Measurements from ENCODE around the gene PCGF3. TPM values are rescaled to one million over a fixed set of nuclear protein-coding genes. Genes with fewer than 3 reads are reported as not detected.

Gene PCGF3, protein sequence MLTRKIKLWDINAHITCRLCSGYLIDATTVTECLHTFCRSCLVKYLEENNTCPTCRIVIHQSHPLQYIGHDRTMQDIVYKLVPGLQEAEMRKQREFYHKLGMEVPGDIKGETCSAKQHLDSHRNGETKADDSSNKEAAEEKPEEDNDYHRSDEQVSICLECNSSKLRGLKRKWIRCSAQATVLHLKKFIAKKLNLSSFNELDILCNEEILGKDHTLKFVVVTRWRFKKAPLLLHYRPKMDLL
- total RNA-seq (2014; rRNA removed; shearing (Covaris generic)) = 27.1 and 34.1 TPM in 2 replicates

DNA sequence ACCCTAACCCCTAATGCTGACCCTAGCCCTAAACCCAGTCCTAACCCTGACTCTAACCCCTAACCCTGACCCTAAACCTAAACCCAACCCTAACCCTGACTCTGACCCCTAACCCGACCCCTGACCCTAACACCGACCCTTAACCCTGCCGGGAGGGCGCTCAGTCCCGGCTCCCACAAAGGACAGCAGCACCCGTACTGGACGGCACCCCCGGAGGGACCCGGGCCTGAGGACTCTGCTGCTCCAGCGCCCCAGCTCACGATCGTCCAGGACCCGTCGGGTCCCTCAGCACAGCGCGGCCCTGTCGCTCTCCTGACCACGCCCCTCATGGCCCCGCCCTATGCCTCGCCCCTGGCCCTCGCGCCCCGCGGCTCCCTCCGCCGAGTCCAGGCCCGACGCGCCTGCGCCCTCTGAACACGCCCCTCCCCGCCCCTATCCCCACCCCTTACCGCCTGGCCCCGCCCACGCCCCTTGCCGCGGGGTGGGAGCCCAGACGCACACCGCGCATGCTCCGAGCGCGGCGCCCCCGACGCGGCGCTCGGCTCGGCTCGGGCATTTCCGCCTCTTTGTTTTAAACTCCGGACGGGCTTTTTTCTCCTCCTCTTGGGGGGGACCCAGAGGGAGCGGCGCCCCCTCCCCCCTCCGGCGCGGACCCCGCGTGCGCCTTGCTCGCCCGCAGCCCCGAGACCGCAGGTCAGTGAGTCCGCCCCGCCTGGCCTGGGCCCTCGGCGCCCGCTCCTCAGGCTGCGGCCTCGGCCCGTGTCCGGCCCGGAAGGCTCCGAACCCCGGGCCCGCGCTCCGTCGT is at the start of gene PCGF3:
Gene PCGF3 (plus strand): TSS at position 555 of the 805 bp plus-strand sequence. CDS start 27,849 bp downstream, outside the sequence.
- in situ Hi-C loops (cut with HindIII; ENCODE audit: low sequenced_read_pairs) = no loop called here
- peak; percentile 94 for DNase-seq (ENCODE audit: low spot score)

DNA sequence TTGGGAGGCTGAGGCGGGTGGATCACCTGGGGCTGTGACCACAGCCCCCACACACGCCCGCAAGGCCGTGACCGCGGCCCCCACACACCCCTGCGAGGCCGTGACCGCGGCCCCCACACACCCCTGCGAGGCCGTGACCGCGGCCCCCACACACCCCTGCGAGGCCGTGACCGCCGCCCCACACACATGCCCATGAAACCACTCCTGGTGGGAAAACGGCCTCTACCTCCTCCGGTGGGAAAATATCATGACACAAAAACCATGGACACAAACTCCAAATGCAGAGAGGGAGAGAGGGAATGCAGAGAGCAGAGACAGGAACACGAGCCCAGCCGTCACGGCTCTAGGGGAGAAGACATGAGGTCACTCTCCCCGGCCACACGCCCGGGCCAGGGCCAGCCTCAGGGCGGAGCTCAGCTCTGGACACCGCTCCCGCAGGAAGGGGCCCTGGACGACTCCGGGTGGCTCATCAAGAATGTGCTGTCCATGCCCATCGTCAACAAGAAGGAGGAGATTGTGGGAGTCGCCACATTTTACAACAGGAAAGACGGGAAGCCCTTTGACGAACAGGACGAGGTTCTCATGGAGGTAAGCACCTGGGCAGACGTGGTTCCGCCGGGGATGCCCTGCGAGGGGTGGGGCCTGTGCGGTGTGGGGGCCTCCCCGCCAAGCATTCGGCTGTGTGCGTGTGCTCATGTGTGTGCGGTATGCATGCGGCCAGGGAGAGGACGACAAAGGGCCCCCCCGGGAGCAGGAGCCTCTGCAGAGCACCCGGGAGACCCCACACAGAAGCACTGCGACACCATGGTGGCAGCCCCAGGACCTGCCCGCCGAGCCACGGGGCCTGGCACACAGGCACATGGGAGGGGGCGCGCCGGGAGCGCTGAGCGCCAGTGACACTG is 48.9 kb upstream of the PCGF3 start:
- in situ Hi-C loops (cut with HindIII; ENCODE audit: low sequenced_read_pairs) = no loop called here
- no peak for DNase-seq (ENCODE audit: low spot score)

DNA sequence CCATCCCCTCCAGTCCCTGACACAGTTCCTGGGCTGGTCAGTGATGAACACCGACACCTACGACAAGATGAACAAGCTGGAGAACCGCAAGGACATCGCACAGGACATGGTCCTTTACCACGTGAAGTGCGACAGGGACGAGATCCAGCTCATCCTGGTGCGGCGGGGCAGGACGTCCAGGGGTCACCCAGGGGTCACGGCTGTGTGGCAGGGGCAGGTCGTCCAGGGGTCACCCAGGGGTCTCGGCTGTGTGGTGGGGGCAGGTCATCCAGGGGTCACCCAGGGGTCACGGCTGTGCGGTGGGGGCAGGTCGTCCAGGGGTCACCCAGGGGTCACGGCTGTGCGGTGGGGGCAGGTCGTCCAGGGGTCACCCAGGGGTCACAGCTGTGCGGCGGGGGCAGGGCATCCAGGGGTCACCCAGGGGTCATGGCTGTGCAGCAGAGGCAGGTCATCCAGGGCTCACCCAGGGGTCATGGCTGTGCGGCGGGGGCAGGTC is 48.2 kb upstream of the PCGF3 start:
- in situ Hi-C loops (cut with HindIII; ENCODE audit: low sequenced_read_pairs) = no loop called here
- no peak for DNase-seq (ENCODE audit: low spot score)

DNA sequence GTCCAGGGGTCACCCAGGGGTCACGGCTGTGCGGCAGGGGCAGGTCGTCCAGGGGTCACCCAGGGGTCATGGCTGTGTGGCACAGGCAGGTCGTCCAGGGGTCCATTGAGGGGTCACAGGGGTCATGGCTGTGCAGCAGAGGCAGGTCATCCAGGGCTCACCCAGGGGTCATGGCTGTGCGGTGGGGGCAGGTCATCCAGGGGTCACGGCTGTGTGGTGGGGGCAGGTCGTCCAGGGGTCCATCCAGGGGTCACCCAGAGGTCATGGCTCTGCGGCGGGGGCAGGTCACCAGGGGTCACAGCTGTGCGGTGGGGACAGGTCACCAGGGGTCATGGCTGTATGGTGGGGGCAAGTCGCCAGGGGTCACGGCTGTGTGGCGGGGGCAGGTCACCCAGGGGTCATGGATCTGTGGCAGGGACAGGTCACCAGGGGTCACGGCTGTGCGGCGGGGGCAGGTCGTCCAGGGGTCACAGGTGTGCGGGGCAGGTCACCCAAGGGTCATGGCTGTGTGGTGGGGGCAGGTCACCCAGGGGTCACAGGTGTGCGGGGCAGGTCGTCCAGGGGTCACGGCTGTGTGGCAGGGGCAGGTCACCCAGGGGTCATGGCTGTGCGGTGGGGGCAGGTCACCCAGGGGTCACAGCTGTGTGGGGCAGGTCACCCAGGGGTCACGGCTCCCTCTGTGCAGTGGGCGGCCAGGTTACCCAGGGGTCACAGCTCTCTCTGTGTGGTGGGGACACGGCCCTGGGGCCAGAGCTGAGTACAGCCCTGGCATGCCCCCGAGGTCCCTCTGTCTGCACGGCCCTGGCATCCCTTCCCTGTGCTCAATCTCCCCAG is 47.6 kb upstream of the PCGF3 start:
- in situ Hi-C loops (cut with HindIII; ENCODE audit: low sequenced_read_pairs) = no loop called here
- no peak for DNase-seq (ENCODE audit: low spot score)

DNA sequence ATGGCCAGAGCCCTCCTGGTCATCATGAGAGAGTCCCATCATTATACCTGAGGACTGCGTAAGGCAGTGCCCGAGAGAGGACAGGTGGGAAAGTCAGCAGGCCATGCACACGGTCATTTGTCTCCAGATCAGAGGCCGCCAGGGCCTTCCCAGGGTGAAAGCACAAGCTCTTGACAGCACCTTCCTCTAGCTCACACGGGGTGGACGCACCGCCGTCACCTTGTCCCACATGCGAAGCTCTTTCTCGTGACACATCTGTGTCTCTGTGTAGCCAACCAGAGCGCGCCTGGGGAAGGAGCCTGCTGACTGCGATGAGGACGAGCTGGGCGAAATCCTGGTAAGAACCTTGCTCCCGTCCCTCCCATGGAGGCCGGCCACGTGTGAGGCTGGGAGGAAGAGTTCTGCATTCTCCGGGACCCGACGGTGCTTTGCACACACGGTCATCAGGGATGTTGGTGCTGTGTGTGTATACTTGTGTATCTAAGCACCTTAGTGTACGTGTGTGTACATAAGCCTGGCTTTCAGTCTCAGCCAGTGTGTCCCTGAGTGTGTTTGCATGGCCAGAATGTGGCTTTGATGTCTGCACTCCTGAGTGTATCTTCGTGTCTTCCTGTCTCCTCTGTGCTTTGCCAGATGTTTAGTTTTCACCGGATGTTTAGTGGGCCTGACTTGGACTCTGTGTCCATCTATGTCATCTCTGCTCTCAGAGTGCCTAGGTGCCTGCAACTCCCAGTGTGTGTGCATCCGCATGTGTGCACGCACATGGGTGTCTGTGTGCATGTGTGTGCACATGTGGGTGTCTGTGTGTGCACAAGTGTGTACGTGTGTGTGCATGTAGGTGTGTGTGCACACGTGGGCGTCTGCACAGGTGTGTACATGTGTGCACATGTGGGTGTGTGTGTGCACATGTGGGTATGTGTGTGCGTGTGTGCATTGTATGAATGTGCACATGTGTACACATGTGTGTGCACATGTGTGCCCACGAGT is 46.7 kb upstream of the PCGF3 start:
- in situ Hi-C loops (cut with HindIII; ENCODE audit: low sequenced_read_pairs) = no loop called here
- DNase-seq (ENCODE audit: low spot score) = no peak

DNA sequence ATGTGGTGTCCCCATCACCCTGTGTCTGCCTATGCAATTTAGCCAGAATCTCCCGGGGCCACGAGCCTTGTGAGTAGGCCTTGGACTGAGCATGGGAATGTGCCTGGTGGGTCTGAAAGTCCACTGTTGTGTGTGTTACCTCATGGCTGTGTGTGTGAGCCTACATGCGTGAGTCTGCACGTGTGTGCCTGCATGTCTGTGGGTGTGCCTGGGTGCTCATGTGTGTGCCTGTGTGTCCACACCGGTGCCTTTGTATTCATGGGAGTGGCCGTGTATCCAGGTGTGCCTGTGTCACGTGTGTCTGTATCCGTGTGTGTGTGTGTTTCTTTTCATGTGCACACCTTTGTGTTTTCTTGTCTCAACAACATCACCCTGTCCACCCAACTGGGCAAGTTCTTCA is 45.8 kb upstream of the PCGF3 start:
- in situ Hi-C loops (cut with HindIII; ENCODE audit: low sequenced_read_pairs) = no loop called here
- DNase-seq (ENCODE audit: low spot score) = no peak

DNA sequence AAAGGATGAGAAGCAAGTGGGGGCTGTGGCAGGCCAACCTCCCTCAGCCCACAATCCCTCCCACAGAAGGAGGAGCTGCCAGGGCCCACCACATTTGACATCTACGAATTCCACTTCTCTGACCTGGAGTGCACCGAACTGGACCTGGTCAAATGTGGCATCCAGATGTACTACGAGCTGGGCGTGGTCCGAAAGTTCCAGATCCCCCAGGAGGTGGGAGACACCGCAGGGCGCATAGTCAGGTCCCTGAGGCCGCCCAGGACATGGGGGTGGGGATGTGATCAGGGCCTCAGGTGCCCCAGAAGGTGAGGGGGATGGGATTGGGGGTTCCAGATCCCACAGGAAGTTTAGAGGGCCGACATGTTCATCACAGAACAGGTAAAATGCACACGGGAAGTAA is 45.2 kb upstream of the PCGF3 start:
- in situ Hi-C loops (cut with HindIII; ENCODE audit: low sequenced_read_pairs) = no loop called here
- no peak for DNase-seq (ENCODE audit: low spot score)

DNA sequence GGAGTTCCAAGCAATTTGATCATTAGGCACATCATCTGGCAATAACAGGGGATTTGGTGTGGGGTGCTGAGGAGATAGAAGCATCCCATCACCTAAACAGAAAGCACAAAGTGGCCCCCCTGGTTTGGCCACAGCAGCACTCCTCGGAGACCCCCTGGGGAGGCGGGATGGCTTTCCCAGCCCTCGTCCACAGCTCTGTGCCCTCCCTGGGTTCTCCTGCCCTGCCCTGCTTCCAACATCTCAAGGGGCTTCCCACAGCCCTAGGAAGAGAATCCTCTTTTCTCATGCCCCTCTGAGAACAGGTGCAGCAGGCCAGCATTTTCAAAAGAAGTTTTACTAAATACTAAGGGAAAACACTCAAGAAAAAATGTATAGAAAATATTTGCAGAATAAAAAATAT is 44.4 kb upstream of the PCGF3 start:
- in situ Hi-C loops (cut with HindIII; ENCODE audit: low sequenced_read_pairs) = no loop called here
- DNase-seq (ENCODE audit: low spot score) = no peak

DNA sequence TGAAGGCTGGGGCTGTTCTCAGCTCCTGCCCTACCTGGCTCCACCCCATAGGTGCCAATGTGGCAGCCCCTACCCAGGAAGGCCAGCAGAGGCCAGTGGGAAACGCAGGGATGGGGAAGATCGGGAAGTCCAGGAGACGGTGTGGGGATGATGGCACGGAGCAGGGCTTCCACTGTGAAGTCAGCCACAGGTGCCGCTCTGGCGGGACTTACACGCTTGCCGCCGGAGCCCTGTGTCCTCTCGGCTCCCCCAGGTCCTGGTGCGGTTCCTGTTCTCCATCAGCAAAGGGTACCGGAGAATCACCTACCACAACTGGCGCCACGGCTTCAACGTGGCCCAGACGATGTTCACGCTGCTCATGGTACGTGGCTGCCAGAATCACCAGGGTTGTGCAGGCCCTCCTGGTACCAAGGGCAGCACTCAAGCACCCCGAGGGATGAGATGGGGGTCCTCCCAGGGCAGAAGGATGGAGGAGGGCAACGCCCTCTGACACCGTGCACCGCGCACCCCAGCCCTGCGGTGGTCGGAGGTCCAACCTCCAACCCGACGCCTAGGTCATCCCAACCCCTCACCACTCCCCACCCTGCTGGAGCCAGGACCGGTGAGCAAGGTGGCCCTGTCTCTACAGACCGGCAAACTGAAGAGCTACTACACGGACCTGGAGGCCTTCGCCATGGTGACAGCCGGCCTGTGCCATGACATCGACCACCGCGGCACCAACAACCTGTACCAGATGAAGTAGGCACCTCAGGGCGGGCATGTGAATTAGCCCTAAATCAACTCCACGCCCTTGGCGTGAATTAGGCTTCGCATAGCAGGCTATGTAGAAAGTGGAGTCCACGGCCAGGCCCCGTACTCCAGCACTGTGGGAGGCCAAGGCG is 43.5 kb upstream of the PCGF3 start:
- in situ Hi-C loops (cut with HindIII; ENCODE audit: low sequenced_read_pairs) = no loop called here
- DNase-seq (ENCODE audit: low spot score) = no peak

DNA sequence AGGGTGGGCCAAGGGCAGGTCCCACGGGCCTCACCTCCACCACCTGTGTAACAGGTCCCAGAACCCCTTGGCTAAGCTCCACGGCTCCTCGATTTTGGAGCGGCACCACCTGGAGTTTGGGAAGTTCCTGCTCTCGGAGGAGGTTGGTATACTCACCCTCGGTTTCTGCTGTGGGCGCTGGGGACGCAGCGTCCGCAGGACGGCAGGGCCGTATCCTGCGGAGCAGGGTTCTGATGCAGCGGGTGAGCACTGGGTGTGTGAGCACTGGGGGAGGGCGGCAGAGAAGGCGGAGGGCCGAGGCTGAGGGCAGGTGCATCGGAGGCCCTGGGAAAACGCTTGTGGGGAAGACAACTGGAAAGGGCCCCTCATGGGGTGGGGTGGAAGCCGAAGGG is 42.6 kb upstream of the PCGF3 start:
- in situ Hi-C loops (cut with HindIII; ENCODE audit: low sequenced_read_pairs) = no loop called here
- DNase-seq (ENCODE audit: low spot score) = no peak

DNA sequence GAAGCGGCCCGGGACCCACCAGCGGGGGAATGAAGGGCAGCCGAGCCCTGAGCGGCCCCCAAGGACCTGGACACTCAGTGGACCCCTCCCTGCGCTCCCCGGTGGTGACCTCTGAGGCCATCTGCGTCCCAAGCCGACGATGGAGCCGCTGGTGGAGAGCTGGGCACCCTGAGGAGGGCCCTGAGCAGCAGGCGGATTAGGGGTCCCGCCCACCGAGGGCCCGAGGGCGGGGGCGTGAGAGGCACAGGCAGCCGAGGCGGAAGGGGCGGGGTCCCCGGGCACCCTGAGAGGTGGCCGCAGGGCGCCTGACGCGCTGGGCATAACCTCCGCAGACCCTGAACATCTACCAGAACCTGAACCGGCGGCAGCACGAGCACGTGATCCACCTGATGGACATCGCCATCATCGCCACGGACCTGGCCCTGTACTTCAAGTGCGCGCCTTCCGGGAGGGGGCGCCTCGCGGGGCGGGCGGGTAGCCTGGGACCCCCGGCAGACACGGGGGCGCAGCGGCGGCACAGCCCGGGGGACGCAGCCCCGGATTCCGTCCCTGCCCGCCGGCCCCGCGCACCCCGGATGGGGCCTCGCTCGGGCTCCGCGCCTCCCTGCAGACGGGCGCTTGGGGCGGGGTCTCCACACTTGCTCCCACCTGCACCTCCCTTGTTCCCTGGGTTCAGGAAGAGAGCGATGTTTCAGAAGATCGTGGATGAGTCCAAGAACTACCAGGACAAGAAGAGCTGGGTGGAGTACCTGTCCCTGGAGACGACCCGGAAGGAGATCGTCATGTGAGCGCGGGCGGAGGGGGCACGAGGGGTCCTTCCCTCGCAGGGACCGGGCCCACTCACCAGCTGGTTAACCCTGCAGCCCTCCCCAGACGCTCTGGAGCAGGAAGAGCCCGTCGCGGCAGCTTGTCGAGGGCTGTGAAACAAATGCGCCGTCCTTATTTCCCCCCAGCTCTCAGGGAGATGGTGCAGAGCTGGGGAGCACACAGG is 41.9 kb upstream of the PCGF3 start:
- in situ Hi-C loops (cut with HindIII; ENCODE audit: low sequenced_read_pairs) = no loop called here
- DNase-seq (ENCODE audit: low spot score) = no peak

DNA sequence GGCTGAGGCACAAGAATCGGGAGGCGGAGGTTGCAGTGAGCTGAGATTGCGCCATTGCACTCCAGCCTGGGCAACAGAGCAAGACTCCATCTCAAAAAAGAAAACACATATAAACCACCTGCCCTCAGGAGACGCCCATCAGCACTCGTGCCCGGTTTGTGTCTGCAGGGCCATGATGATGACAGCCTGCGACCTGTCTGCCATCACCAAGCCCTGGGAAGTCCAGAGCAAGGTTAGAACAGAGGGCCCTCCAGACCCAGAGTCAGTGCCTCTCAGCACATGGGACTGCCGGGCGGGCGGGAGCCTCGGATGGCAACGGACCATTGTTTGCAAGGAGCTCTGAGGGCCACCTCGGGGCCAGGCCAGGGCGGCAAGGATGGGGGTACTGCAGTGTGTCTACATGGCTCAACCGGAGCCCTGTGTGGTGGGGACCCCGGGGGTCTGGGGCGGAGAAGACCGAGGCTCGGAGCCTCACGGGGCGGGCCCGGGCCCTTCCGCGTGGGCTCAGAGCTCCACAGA is 40.9 kb upstream of the PCGF3 start:
- in situ Hi-C loops (cut with HindIII; ENCODE audit: low sequenced_read_pairs) = no loop called here
- DNase-seq (ENCODE audit: low spot score) = no peak

DNA sequence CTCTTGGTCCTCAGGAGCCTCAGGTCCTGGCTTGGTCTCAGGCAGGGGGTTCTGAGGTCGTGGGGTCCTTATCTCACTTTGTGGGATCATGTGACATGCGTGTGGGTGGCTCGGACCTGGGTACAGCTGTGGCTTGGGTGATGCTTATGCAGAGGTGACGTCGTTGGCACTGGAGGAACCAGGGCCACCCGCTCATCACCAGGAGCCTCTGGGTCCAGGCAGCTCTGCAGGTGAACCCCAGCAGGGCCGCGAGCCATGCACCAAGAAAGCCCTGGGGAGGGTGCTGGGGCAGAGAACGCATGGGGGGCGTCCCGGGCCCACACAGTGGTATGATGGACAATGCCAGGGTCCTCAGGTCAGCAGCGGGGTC is 40.3 kb upstream of the PCGF3 start:
- in situ Hi-C loops (cut with HindIII; ENCODE audit: low sequenced_read_pairs) = no loop called here
- no peak for DNase-seq (ENCODE audit: low spot score)

DNA sequence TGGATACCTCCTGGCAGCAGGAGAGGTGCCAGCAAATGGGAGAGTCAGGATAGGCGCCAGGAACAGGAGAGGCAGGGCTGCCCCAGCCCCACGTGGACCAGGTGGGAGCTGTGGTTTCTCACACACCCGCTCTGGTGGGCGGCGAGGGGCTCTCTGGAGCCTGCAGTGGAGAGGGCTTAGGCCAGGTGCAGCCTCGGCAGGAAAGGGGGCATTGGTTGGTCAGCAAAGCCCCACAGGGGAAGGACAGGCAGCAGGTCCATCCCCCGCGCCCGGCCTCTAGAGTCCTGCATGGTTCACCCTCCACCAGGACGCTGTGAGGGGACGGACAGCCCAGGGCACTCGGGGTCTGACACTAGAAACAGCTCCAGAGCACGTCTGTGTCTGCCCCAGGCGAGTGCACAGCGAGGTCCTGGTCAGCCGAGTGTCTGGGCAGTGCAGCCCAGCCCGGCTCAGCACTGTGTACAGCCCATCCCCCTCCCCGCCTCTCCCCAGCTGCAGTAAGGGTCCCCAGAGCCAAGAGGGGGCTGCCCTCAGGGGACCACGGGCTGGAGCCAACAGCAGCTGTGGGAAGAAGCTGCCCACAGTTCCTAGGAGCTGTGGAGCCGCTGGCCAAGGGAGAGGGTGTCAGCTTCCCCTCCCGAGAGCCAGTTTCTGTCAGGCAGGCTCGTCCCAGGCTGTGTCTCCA is 39.7 kb upstream of the PCGF3 start:
- no peak for DNase-seq (ENCODE audit: low spot score)
- in situ Hi-C loops (cut with HindIII; ENCODE audit: low sequenced_read_pairs) = no loop called here

DNA sequence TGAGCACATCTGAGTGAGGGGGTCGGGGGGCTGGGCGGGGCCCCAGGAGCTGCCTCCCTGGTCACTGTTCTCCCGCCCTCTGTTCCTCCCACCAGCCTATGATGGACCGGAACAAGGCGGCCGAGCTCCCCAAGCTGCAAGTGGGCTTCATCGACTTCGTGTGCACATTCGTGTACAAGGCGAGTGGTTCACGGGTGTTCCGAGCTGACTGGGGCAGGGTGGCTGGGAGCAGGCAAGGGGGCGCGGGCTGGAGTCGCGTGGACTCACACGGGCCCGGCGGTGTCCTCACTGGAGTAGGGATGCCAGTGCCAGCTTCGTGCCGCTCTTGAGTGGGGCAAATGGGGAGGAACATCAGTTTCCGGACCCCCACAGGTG is 39.2 kb upstream of the PCGF3 start:
- in situ Hi-C loops (cut with HindIII; ENCODE audit: low sequenced_read_pairs) = no loop called here
- DNase-seq (ENCODE audit: low spot score) = no peak
